HS-5 (cell line): ENCODE measurements around the gene CACNA1C.
"Not testable (repeated sequence)": the region's sequence is repeated elsewhere in the genome, so short reads cannot be mapped to it uniquely, and the experiment has no call there.

Source experiments
- DNase-seq: peaks from one replicate; pipeline ENCODE4 v3.0.0-alpha.2; 2012; ENCODE audit warnings: low read depth

The CACNA1C gene

DNA sequence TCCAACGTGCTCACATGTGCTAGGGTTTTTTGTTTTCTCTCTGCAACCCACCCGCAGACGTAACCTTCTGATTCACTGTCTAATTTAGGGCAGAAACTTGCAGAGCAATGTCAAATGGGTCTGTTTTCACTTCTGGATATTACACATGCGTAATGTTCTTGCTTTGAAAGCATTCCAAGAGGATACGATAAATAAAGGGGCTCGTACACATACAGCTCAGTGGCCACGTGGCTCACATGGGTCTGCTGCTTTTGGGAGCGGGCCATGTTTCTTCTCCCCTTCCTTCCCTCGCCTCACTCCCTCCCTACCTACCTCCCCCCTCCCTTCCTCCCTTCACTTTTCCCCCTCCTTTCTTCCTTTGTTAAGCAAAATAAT is 23.4 kb downstream of the CACNA1C start:
- no peak for DNase-seq

DNA sequence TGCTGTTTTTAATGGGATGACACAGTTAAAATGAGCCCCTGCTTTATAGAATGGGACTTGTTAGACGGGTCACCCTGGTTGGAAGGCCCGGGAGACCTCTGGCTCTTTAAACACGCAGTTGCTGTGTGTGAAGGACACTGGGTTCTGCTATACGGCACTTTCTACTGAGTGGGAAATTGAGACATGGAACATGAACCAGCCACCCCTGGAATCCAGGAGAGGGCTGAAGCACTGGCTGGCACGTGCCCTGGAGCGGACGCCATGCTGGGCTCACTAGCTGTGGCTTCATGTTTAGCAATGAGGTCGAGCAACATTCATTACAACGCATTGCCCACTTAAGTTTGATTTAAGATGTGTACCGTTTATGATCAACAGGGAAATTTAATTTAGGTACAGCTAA is 23.9 kb downstream of the CACNA1C start:
- no peak for DNase-seq

DNA sequence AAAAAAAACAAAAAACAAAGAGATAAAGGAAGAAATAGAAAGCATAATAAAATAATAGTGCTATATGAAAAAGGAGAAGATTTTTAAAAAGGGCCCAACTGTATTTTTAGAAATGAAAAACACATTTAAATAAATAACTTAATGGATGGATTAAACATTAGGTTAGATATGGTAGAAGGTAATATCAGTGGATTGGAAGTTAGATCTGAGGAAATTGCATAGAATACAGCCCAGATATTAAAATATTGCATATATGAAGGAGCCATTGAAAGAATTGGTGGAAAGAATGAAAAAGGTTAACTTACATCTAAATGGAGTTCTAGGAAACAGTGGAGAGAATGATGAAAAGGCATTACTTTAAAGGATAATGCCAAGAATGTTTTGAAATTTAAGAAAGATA is 27.8 kb downstream of the CACNA1C start:
- DNase-seq: no peak

- no peak for DNase-seq
Observed at GRCh38 chr12:2082321-2082720, 29.5 kb downstream of the CACNA1C start.

DNA sequence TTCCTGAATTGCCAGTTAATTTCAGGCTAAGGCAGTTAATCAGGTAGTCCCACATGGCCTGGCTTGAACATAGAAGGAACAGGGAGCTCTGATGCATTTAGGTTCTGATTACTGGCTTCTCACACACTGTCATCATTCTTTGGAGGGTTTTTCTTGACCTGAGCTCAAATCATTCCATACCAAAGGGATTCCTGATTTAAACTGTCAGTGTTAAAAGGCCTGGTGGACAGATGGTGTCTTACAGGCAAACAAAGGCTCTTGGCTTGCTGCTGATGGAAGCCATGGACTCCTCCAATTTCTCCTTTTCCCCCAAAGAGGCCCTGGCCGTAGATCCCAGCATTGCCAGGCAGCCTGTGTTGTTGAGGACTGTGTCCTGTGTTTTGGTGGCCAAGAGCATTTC is 30.2 kb downstream of the CACNA1C start:
- no peak for DNase-seq

DNA sequence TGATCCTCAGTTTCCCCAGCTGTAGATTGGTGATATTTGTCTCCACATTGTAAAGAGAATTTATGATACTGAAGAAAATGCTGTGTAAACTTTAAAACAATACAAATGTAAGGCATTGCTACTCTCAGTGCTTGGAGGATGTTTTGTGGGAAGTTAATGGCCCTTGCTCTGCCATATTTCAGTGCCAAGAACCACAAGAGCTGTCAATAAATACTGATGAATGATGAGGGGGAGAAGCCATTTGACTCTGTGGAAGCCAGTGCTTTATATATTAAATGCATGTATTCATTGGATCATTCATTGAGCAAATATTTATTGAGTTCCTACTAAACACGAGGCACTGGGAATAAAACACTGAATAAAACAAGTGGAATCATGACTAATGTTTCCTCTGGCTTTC is 30.8 kb downstream of the CACNA1C start:
- DNase-seq: no peak

DNA sequence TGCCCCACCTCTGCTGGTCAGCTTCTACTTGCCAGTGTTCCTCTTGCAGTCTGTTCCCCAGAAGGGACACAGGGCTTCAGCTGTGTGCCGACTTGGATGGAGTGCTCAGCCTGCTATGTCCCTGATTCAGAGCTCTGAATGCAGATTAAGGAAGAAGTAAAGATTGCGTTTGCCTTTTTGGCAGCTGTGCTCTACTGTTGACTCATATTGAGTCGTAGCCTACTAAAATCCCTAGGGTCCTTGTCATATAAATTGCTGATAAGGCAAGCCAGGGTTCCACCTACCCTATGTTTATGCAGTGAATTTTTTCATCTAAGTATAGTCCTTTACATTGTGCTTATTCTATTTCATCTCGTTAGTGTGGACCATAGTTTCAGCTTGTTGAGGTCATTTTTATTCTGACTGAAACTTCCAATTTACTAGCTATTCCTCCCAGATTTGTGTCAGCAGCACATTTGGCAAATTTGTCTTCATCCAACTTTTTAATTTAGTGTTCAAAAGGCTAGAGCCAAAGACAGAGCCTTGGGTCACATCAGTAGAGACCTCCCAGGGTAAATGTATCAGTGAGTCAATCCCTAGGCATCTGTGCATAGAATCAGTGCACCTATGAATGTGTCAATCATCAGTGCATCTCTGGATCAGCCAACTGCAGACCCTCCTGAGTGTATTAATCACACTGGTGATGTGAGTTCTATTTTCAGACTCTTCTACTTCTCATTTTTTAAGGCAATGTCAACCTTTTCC is 31.9 kb downstream of the CACNA1C start:
- DNase-seq: peak; percentile 49

DNA sequence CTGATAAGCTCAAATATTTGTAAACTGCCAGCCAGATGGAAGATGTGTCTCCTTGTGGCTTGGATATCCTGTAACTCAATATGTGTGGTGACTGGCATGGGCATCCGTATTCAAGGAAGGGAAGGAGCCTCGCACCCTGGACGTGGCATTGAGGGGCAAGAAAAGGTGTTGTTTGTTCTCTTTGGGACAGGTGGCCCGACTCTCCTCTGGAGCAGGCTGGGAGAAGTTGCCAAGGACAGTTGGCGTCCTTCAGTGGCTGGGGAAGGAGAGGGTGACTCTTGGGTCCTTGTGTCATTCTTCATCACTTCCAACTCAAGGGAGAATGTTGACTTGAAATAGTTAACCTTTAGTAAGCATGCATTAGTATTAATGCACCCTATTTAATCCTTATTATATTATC is 39.6 kb downstream of the CACNA1C start:
- no peak for DNase-seq

- no peak for DNase-seq
Observed at GRCh38 chr12:2092890-2093289, 40.1 kb downstream of the CACNA1C start.

- no peak for DNase-seq
Observed at GRCh38 chr12:2094597-2094996, 41.8 kb downstream of the CACNA1C start.

DNA sequence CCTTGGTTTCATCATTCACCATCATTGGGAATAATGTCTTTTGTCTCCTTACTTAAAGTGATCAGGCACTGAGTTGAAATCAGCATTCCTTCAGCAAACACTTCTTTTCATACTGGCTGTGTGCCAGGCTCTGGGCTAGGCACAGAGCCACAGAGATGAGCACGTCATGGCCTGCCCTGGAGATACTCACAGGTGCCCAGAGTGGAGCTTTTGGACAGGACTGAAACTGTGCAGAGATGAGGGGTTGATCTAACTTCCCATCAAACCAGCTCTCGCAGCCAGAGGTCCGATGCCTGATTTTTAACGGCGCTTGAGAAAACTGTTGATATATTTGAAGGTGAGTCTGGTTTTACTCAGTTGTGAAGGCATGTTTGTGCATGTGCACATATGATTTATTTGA is 43.1 kb downstream of the CACNA1C start:
- DNase-seq: no peak

DNA sequence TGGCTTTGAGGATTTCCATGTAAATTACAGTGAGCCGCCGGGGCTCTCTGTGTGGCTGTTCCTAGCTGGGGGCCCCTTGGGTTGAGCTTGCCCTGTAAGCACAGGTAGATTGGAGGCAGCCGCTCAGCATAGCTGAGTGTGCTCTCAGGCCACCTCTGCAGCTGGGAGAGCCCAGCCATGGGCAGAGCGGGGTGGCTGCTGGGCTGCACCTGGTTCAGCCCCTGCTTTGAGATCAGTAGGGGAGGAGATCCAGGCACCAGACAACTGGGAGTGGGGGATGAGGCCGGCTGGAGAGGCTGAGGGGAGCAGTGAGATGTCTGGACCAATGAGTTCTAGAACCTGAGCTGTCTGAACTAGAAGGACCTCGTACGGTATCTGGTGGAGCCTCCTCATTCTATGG is 44.8 kb downstream of the CACNA1C start:
- no peak for DNase-seq

- DNase-seq: no peak
Observed at GRCh38 chr12:2098852-2099251, 46.1 kb downstream of the CACNA1C start.

GRCh38 chr12:2099595-2099994 is 46.8 kb downstream of the CACNA1C start:
- DNase-seq: no peak

DNA sequence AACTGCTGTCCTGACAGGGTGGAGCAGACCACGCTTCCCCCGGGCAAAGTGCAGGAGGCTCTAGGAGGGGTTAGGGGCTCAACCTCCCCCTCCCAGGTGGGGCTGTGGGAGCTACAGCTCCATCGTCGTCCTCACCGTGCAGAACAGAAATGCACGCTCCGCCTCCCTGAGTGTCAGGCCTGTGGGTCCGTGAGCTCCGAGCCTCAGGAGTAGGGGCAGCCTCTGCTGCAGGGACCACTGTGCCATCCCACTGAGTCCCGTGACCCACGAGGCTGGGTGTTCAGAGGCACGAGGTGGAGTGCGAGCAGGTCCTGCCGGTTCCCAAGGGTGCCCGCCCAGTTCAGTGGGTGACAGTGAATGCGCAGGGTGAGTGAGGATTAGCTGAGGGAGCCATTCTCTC is 48.6 kb downstream of the CACNA1C start:
- DNase-seq: no peak

DNA sequence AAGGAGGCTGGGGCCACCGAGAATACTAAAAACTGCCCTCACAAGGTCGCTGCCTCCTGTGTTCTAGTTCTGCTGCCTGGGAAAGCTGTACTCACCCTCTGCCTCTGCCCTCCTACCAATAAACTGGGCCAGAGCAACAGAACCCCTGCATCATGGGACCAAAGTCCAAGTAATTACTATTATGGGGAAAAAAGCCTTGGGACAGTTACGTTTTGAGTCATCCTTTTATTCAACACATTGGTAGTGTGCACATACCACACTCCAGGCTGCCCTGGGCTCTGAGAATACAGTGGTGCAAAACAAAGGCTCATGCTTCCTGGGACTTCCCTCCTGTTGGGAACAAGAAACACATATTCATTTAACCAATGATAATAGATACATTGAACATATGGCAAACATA is 49.0 kb downstream of the CACNA1C start:
- no peak for DNase-seq

- DNase-seq: not testable (repeated sequence)
Observed at GRCh38 chr12:2102736-2103135, 49.9 kb downstream of the CACNA1C start.

GRCh38 chr12:2105387-2105786 is 52.6 kb downstream of the CACNA1C start:
- not testable (repeated sequence) for DNase-seq

DNA sequence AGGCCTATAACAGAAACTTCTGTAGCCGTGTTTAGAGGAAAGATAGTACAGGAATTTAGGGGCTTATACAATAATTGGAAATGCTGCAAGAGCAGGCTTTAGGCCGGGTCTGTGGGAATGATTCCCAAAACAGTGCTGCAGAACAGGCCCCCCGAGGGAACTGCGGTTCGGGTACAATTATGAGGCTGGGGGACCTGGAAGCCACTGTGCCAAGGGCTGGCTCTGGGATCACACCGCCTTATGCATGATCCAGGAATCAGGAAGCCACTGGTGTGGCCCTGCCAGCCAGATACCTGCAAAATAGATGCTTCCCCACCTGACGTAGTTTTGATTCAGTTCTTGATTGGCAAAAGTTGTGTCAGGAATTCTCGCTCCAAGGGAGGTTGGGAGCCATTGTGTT is 55.4 kb downstream of the CACNA1C start:
- DNase-seq: no peak

- DNase-seq: no peak
Observed at GRCh38 chr12:2108975-2109671, 56.3 kb downstream of the CACNA1C start.

DNA sequence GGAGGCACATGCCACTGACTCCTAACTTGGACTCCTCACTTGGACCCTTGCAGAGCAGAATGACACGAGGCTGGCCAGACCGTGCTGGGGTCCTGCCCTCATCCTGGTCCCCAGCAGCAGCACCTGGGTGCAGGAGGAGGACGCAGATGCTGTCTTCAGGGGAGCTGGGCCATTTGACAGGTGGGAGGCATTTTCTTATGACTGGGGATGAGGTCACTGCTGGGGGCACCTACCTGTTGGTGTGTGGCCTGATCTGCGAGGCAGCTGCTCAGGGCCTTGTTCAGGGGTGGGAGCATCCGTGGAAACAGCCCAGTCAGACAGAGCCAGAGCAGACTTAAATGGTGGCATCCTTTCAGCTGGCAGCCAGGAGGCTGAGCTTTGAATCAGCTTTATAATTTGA is 57.3 kb downstream of the CACNA1C start:
- no peak for DNase-seq

- no peak for DNase-seq
Observed at GRCh38 chr12:2110849-2111566, 58.2 kb downstream of the CACNA1C start.

DNA sequence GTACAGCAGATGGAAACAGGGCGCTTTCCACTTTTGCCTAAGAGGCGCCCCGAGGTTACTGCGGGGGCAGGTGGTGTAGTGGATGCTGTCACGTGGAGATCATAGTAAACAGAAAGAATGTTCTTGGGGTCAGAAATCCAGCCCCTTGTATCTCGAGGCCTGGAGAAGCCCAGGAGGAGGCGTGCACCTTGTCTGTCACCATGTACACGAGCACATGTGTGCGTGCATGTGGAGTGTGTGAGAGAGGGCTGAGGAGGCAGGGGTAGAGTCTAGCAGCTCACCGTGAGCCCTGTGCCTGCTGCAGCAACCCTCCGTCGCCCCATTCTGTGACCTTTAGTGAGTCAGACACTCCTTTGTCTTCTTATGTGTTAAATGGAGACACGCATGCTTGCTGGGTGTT is 59.0 kb downstream of the CACNA1C start:
- DNase-seq: no peak
